Posterior cingulate gyrus (tissue), 11 donors: ENCODE measurements around the gene ANAPC10.
"Not testable (repeated sequence)": the region's sequence is repeated elsewhere in the genome, so short reads cannot be mapped to it uniquely, and the experiment has no call there.

Source experiments
- DNase-seq, 10 donors: peaks; one replicate each; pipeline versions ENCODE4 v3.0.0 to v3.0.0-alpha.2; 2020 to 2021; ENCODE audit warnings: mixed read lengths in 3 of 10
- intact Hi-C: fragments of 100-400 bp; cut with DNase I; formaldehyde crosslinking; loops from one replicate; pipeline ENCODE4 v1.15.1; 2023

Gene ANAPC10

GRCh38 chr4:145012841-145013240 lies 85.2 kb downstream of the ANAPC10 start:
- no peak for DNase-seq
- intact Hi-C loops: no loop called here

GRCh38 chr4:145011636-145012035 lies 86.4 kb downstream of the ANAPC10 start:
- no peak for DNase-seq
- intact Hi-C loops: no loop called here

GRCh38 chr4:145010315-145010714 lies 87.7 kb downstream of the ANAPC10 start:
- DNase-seq, intact Hi-C loops: not testable (repeated sequence)

GRCh38 chr4:145003675-145004074 lies 94.3 kb downstream of the ANAPC10 start:
- intact Hi-C loops: no loop called here
- DNase-seq: no peak

- no peak for DNase-seq
- intact Hi-C loops: no loop called here
Measured at GRCh38 chr4:145001635-145002034, 96.4 kb downstream of the ANAPC10 start.

GRCh38 chr4:145000656-145001055 lies 97.3 kb downstream of the ANAPC10 start:
- intact Hi-C loops, DNase-seq: not testable (repeated sequence)

GRCh38 chr4:144989306-144989705 lies 108.7 kb downstream of the ANAPC10 start:
- DNase-seq: no peak
- intact Hi-C loops: no loop called here

- intact Hi-C loops: no loop called here
Measured at GRCh38 chr4:144985531-144985930, 112.5 kb downstream of the ANAPC10 start.

GRCh38 chr4:144985014-144985413 lies 113.0 kb downstream of the ANAPC10 start:
- intact Hi-C loops: no loop called here
- no peak for DNase-seq

More at GRCh38 chr4:144985531-144985930, 112.5 kb downstream of the ANAPC10 start:
- no peak for DNase-seq

GRCh38 chr4:144984241-144984640 lies 113.8 kb downstream of the ANAPC10 start:
- DNase-seq: no peak
- intact Hi-C loops: no loop called here

- intact Hi-C loops: no loop called here
- no peak for DNase-seq
Measured at GRCh38 chr4:144975718-144976117, 122.3 kb downstream of the ANAPC10 start.

GRCh38 chr4:144970597-144970996 lies 127.4 kb downstream of the ANAPC10 start:
- DNase-seq: no peak
- intact Hi-C loops: no loop called here

- intact Hi-C loops: no loop called here
- DNase-seq: no peak
Measured at GRCh38 chr4:144969821-144970220, 128.2 kb downstream of the ANAPC10 start.

GRCh38 chr4:144968606-144969005 lies 129.4 kb downstream of the ANAPC10 start:
- intact Hi-C loops: no loop called here
- DNase-seq: no peak

- no peak for DNase-seq
- intact Hi-C loops: no loop called here
Measured at GRCh38 chr4:144967161-144967560, 130.8 kb downstream of the ANAPC10 start.

- no peak for DNase-seq
- intact Hi-C loops: no loop called here
Measured at GRCh38 chr4:144962300-144962699, 135.7 kb downstream of the ANAPC10 start.

GRCh38 chr4:144955104-144955503 lies 142.9 kb downstream of the ANAPC10 start:
- DNase-seq: no peak
- intact Hi-C loops: no loop called here

- no peak for DNase-seq
- intact Hi-C loops: no loop called here
Measured at GRCh38 chr4:144954230-144954629, 143.8 kb downstream of the ANAPC10 start.

GRCh38 chr4:144948421-144948820 lies 149.6 kb downstream of the ANAPC10 start:
- DNase-seq: no peak
- intact Hi-C loops: no loop called here

GRCh38 chr4:144948009-144948408 lies 150.0 kb downstream of the ANAPC10 start:
- intact Hi-C loops: no loop called here

More at GRCh38 chr4:144948009-144948408, 150.0 kb downstream of the ANAPC10 start:
- no peak for DNase-seq
